HepG2 (cell line): ENCODE data around the gene ITGB1. TPM values are rescaled to one million over a fixed set of nuclear protein-coding genes. Genes with fewer than 3 reads are reported as not detected.
A peak's percentile ranks its signal among the peaks of the same experiment; 100 is the strongest.

Experiments used
- ATAC-seq: fragments of 200-7000 bp; cut with Tn5 transposase; 3 replicates; pipeline ENCODE4 v1.9.1; 2020; ENCODE audit warnings: mild to moderate bottlenecking, moderate library complexity
- Bru-seq: library from RNA; stranded (reverse); fragments of 400-500 nt; gene quantifications from one replicate; lab custom pipeline; 2021; lab: Mats Ljungman, UMichigan
- BruChase-seq, 2 experiments: library from RNA; stranded (reverse); fragments of 400-500 nt; gene quantifications; one replicate each; lab custom pipeline; 2021; lab: Mats Ljungman, UMichigan
- BruUV-seq: library from RNA; stranded (reverse); fragments of 400-500 nt; replicated peaks from 2 replicates; lab custom pipeline; 2021; lab: Mats Ljungman, UMichigan
- CTCF ChIA-PET: fragments of 300-600 bp; formaldehyde crosslinking; extraction: SDS; loops from one replicate; lab custom pipeline; 2021; ENCODE audit warnings: low total read pairs, inconsistent platforms, low intra/inter-chr PET ratio; lab: Yijun Ruan, JAX
- POLR2A ChIA-PET: fragments of 350-600 bp; sonication (Branson Sonifier 250); formaldehyde crosslinking; loops from one replicate; lab custom pipeline; 2020; ENCODE audit warnings: antibody characterized with exemption, inconsistent platforms; lab: Yijun Ruan, JAX
- DNase-seq: peaks from one replicate; pipeline ENCODE4 v3.0.0-alpha.2; 2015; ENCODE audit warnings: low spot score
- FAIRE-seq: peaks from 3 replicates; lab custom pipeline; 2011; peaks lifted over from hg19 to GRCh38; lab: Jason Lieb, UNC
- H2AFZ ChIP-seq: one replicate; pipeline ENCODE4 v1.6.1; 2011; ENCODE audit warnings: low read length, inconsistent platforms
- H3K27ac ChIP-seq: fragments of 300-600 bp; 3 replicates; pipeline ENCODE4 v1.8.0; 2011; ENCODE audit warnings: mixed run types, mild to moderate bottlenecking, mixed read lengths, low read length, inconsistent platforms; ENCODE audit not compliant: insufficient read depth; ENCODE audit errors: extremely low read length
- H3K27me3 ChIP-seq, 2 experiments: fragments of 200-600 bp in 1 of 2; 2 replicates in 1 of 2; 3 replicates in 1 of 2; pipeline versions ENCODE4 v1.6.0 to v1.8.0; 2011; ENCODE audit warnings: low read length in 2 of 2, mild to moderate bottlenecking in 2 of 2, moderate library complexity in 2 of 2, inconsistent platforms in 1 of 2; ENCODE audit not compliant: insufficient read depth in 2 of 2, control insufficient read depth in 1 of 2
- H3K36me3 ChIP-seq, 2 experiments: fragments of 200-600 bp in 1 of 2; replicated peaks in 1 of 2; 2 replicates in 1 of 2; 3 replicates in 1 of 2; pipeline versions ENCODE4 v1.5.1 to v1.8.0; 2011; ENCODE audit warnings: low read length in 2 of 2, inconsistent platforms in 1 of 2; ENCODE audit not compliant: insufficient read depth in 2 of 2, control insufficient read depth in 1 of 2
- H3K4me1 ChIP-seq: 2 replicates; pipeline ENCODE4 v1.5.1; 2012; ENCODE audit warnings: low read length, inconsistent platforms; ENCODE audit not compliant: insufficient read depth
- H3K4me2 ChIP-seq: 2 replicates; pipeline ENCODE4 v1.6.0; 2011; ENCODE audit warnings: low read depth, low read length, inconsistent platforms
- H3K4me3 ChIP-seq, 3 experiments: fragments of 200-600 bp in 1 of 3; sonication (generic), shearing (Covaris generic) in 1 of 3; replicated peaks in 1 of 3; 2 replicates each; pipeline ENCODE4 v1.5.1; 2011 to 2016; ENCODE audit warnings: low read length in 3 of 3, inconsistent platforms in 2 of 3, low read depth in 2 of 3, mild to moderate bottlenecking in 2 of 3, control low read depth in 1 of 3, mixed read lengths in 1 of 3; ENCODE audit not compliant: insufficient read depth in 1 of 3
- H3K79me2 ChIP-seq: one replicate; pipeline ENCODE4 v1.6.1; 2011; ENCODE audit warnings: low read length, inconsistent platforms; ENCODE audit not compliant: insufficient read depth
- H3K9ac ChIP-seq: 2 replicates; pipeline ENCODE4 v1.6.0; 2011; ENCODE audit warnings: mild to moderate bottlenecking, low read depth, low read length, inconsistent platforms; ENCODE audit not compliant: insufficient read depth
- H3K9me3 ChIP-seq: 2 replicates; pipeline ENCODE4 v1.5.1; 2012; ENCODE audit warnings: mild to moderate bottlenecking, low read length
- H4K20me1 ChIP-seq: 2 replicates; pipeline ENCODE4 v1.6.0; 2011; ENCODE audit warnings: inconsistent platforms, mild to moderate bottlenecking, low read length, moderate library complexity; ENCODE audit not compliant: insufficient read depth
- ATRX ChIP-seq: sonication (generic); formaldehyde crosslinking; IDR thresholded peaks from 2 replicates; pipeline ENCODE4 v1.4.0; 2020; ENCODE audit warnings: missing genetic modification reagents, borderline replicate concordance
- HES4 ChIP-seq: sonication (generic); formaldehyde crosslinking; IDR thresholded peaks from 2 replicates; pipeline ENCODE4 v1.9.0; 2021; ENCODE audit warnings: mild to moderate bottlenecking, missing genetic modification reagents, borderline replicate concordance
- MAFG ChIP-seq: sonication (generic); formaldehyde crosslinking; IDR thresholded peaks from 2 replicates; pipeline ENCODE4 v1.5.1; 2020; ENCODE audit warnings: mild to moderate bottlenecking, missing genetic modification reagents
- PHF5A ChIP-seq: IDR thresholded peaks from one replicate; pipeline ENCODE4 v1.6.1; 2018; ENCODE audit warnings: low read depth, missing genetic modification reagents; ENCODE audit not compliant: unreplicated experiment
- RFX5 ChIP-seq: IDR thresholded peaks from 2 replicates; pipeline ENCODE4 v1.6.1; 2011; ENCODE audit warnings: low read depth, low read length, improper control_type of control experiment
- ZBTB37 ChIP-seq: sonication (generic); formaldehyde crosslinking; IDR thresholded peaks from 2 replicates; pipeline ENCODE4 v1.4.0; 2020; ENCODE audit warnings: mild to moderate bottlenecking, missing genetic modification reagents
- ZBTB8A ChIP-seq: sonication (generic); formaldehyde crosslinking; IDR thresholded peaks from 2 replicates; pipeline ENCODE4 v1.4.0; 2020; ENCODE audit warnings: mild to moderate bottlenecking, low read depth, missing genetic modification reagents, borderline replicate concordance
- ZFP36L2 ChIP-seq: sonication (generic); formaldehyde crosslinking; IDR thresholded peaks from 2 replicates; pipeline ENCODE4 v1.4.0; 2020; ENCODE audit warnings: missing genetic modification reagents
- ZFP62 ChIP-seq: sonication (generic); formaldehyde crosslinking; IDR thresholded peaks from 2 replicates; pipeline ENCODE4 v1.4.0; 2020; ENCODE audit warnings: missing genetic modification reagents
- ZFP82 ChIP-seq: sonication (generic); formaldehyde crosslinking; IDR thresholded peaks from 2 replicates; pipeline ENCODE4 v1.5.1; 2020; ENCODE audit warnings: mild to moderate bottlenecking, missing genetic modification reagents, borderline replicate concordance
- ZNF207 ChIP-seq: fragments of 450-650 bp; IDR thresholded peaks from 2 replicates; pipeline ENCODE4 v1.6.1; 2016; ENCODE audit warnings: antibody characterized with exemption, borderline replicate concordance
- ZNF432 ChIP-seq: sonication (generic); formaldehyde crosslinking; IDR thresholded peaks from 2 replicates; pipeline ENCODE4 v1.5.0; 2020; ENCODE audit warnings: missing genetic modification reagents, mild to moderate bottlenecking, borderline replicate concordance
- ZNF761 ChIP-seq: sonication (generic); formaldehyde crosslinking; conservative IDR thresholded peaks from 2 replicates; pipeline ENCODE4 v1.4.0; 2020; ENCODE audit warnings: mild to moderate bottlenecking, missing genetic modification reagents
- WGBS: methylation state at CpG from one replicate; pipeline ENCODE4 v1.1.6; 2017; ENCODE audit warnings: low lambda C conversion rate; 5-methylcytosine and 5-hydroxymethylcytosine counted together
- in situ Hi-C: cut with HindIII; loops from 2 replicates; pipeline ENCODE4 v1.10.0; 2017; ENCODE audit warnings: low pct_unique_long_range_greater_than_20kb; ENCODE audit not compliant: extremely low pct_ligation_motif_present
- intact Hi-C: fragments of 100-400 bp; cut with micrococcal nuclease; formaldehyde crosslinking; loops from one replicate; pipeline ENCODE4 v1.10.0; 2022; ENCODE audit not compliant: unreplicated experiment
- long read RNA-seq, 2 experiments: library from RNA in 1 of 2; library from polyadenylated mRNA in 1 of 2; stranded (forward) in 1 of 2; unstranded in 1 of 2; transcript quantifications; one replicate each; pipeline ENCODE4 v2.0.0, GENCODE V29; 2019 to 2022
- polyA minus RNA-seq, 3 experiments: library from RNA; depleted of rRNA, polyadenylated mRNA; stranded (reverse); fragments of >200 nt; gene quantifications; 2 replicates each; pipeline ENCODE4 v1.2.3, GENCODE V29; 2011; ENCODE audit warnings: low replicate concordance in 1 of 3
- polyA plus RNA-seq, 8 experiments: library from polyadenylated mRNA; depleted of rRNA in 3 of 8; stranded (reverse) in 7 of 8; unstranded in 1 of 8; fragments of >200 nt; fragmentation: Illumina TruSeq in 4 of 8; extraction: Trizol in 4 of 8; gene quantifications; 2 replicates each; pipeline versions ENCODE4 v1.2.1 to v1.2.3, GENCODE V29; 2011 to 2016; ENCODE audit warnings: low read depth in 4 of 8, missing spikeins in 1 of 8, mixed read lengths in 1 of 8; ENCODE audit not compliant: insufficient read depth in 1 of 8
- total RNA-seq, 5 experiments: library from RNA; depleted of rRNA; stranded (reverse); fragments of >200 nt; fragmentation: Illumina TruSeq; extraction: Trizol; gene quantifications; 2 replicates each; pipeline ENCODE4 v1.2.3, GENCODE V29; 2016; ENCODE audit warnings: low read depth in 1 of 5
- TF ChIP-seq, protein P1 (sequence below): sonication (generic); formaldehyde crosslinking; IDR thresholded peaks from 2 replicates; pipeline ENCODE4 v1.4.0; 2020; ENCODE audit warnings: missing genetic modification reagents, low read depth, mild to moderate bottlenecking, borderline replicate concordance

Gene ITGB1
- 123 and 190 TPM in 2 replicates for total RNA-seq (2016; rRNA removed; fragmentation: Illumina TruSeq; extraction: Trizol)
- total RNA-seq (2016; cell fraction: cytosol; rRNA removed; fragmentation: Illumina TruSeq; extraction: Trizol; ENCODE audit: low read depth), result 12.8 and 13.0 TPM in 2 replicates
- 125 and 196 TPM in 2 replicates for total RNA-seq (2016; cell fraction: insoluble cytoplasmic fraction; rRNA removed; fragmentation: Illumina TruSeq; extraction: Trizol)
- 42.7 and 46.7 TPM in 2 replicates for total RNA-seq (2016; cell fraction: membrane; rRNA removed; fragmentation: Illumina TruSeq; extraction: Trizol)
- total RNA-seq (2016; cell fraction: nucleus; rRNA removed; fragmentation: Illumina TruSeq; extraction: Trizol), result 196 and 214 TPM in 2 replicates
- polyA plus RNA-seq (2011; rRNA removed), result 182 and 204 TPM in 2 replicates
- polyA plus RNA-seq (2011; cell fraction: cytosol; rRNA removed), result 96.4 and 188 TPM in 2 replicates
- polyA plus RNA-seq (2011; cell fraction: nucleus; rRNA removed), result 38.6 and 61.3 TPM in 2 replicates
- polyA plus RNA-seq (2012), result 233 and 276 TPM in 2 replicates
- polyA plus RNA-seq (2016; cell fraction: cytosol; fragmentation: Illumina TruSeq; extraction: Trizol; ENCODE audit: low read depth), result 7.7 and 7.8 TPM in 2 replicates
- 97.9 and 104 TPM in 2 replicates for polyA plus RNA-seq (2016; cell fraction: insoluble cytoplasmic fraction; fragmentation: Illumina TruSeq; extraction: Trizol; ENCODE audit: low read depth)
- 21.6 and 25.4 TPM in 2 replicates for polyA plus RNA-seq (2016; cell fraction: membrane; fragmentation: Illumina TruSeq; extraction: Trizol; ENCODE audit: low read depth)
- 187 and 204 TPM in 2 replicates for polyA plus RNA-seq (2016; cell fraction: nucleus; fragmentation: Illumina TruSeq; extraction: Trizol; ENCODE audit: insufficient read depth, low read depth)
- 148 and 185 TPM in 2 replicates for polyA minus RNA-seq (2011; rRNA and poly(A)+ RNA removed; ENCODE audit: low replicate concordance)
- polyA minus RNA-seq (2011; cell fraction: cytosol; rRNA and poly(A)+ RNA removed), result 165 and 204 TPM in 2 replicates
- 170 and 220 TPM in 2 replicates for polyA minus RNA-seq (2011; cell fraction: nucleus; rRNA and poly(A)+ RNA removed)
- percentile 97 among the genes with signal in this experiment for Bru-seq, nascent RNA
- BruChase-seq, experiment 1, labeled RNA remaining after a 6-hour chase, result percentile 96 among the genes with signal in this experiment
- percentile 95 among the genes with signal in this experiment for BruChase-seq, experiment 2, labeled RNA remaining after a 2-hour chase
- long read RNA-seq, experiment 1, transcript ITGB1-201 (16 exons, 3,640 nt), result major isoform, 72 of 152 reads
- long read RNA-seq, experiment 1, partial matches to known transcripts, result 68 of 152 reads
- long read RNA-seq, experiment 1, other reads (novel, unspliced or antisense), result 9 of 152 reads
- long read RNA-seq, experiment 2, transcript ITGB1-201 (16 exons, 3,640 nt), result major isoform, 81 of 325 reads
- long read RNA-seq, experiment 2, partial matches to known transcripts, result 100 of 325 reads
- long read RNA-seq, experiment 2, other reads (novel, unspliced or antisense), result 143 of 325 reads

DNA sequence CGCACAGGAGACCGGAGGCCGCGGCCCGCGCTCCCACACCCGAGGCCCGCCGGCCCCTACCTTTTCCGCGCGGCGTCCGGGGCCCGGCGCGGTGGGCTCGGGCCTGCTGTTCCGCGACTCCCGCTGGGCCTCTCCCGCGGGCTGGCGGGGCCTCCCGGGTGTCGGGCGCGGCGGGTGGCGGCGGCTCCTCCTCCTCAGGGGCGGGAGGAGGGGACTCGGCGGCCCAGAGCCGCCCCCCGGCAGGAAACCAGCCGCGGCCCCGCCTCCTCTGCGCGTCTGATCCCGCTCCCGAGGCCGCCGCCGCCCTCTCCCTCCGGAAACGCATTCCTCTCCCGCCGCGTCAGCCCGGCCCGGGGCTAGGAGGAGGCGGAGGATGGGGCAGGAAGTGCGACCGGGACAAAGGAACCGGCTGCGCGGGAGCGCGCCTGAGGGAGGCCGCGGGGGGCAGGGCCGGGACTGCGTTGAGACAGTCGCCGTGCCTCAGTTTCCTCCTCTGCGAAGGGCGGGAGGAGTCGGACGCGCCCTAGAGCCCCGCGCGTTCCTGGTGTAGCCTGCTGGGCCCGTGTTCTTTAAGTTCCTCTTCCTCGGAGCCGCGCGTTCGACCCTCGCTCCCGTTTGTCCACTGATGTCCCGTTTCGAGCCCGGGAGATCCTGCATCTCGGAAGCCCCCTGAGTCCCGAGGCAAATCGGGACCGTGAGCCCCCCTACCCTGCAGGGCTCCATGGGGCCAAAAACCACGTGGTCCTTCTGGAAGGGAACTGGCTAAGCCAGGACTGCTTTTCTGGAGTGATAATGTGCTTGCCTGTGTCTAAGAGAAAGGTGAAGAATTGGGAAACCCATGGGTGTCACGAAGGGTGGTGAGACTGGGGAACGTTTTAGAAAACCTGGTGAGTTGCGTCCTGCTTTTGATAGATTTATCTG is at the start of gene ITGB1:
ITGB1 (minus strand) TSS at position 146 of the 921 bp plus-strand sequence. CDS start 22,672 bp downstream, outside the sequence.
- no peak for FAIRE-seq
- no peak for TF ChIP-seq ZFP62
- no peak for TF ChIP-seq ZNF761 (CRISPR knock-in tag)
- TF ChIP-seq MAFG (CRISPR knock-in tag), result no peak
- no peak for TF ChIP-seq PHF5A (CRISPR knock-in tag)
- TF ChIP-seq ATRX (CRISPR knock-in tag), result no peak
- TF ChIP-seq ZFP36L2 (CRISPR knock-in tag), result 0 out of 2 replicates have a peak, but pooled peaks have one; percentile 80
- TF ChIP-seq ZBTB37 (CRISPR knock-in tag), result no peak
- TF ChIP-seq, protein P1, sequence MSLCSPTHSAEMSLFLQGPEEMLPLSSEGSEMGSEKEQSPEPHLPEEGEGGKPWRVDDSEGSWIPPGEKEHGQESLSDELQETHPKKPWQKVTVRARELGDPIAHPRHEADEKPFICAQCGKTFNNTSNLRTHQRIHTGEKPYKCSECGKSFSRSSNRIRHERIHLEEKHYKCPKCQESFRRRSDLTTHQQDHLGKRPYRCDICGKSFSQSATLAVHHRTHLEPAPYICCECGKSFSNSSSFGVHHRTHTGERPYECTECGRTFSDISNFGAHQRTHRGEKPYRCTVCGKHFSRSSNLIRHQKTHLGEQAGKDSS (CRISPR knock-in tag), result peak; percentile 79
- TF ChIP-seq ZFP82 (CRISPR knock-in tag), result no peak
- no peak for TF ChIP-seq RFX5
- no peak for TF ChIP-seq ZBTB8A (CRISPR knock-in tag)
- TF ChIP-seq ZNF207, result no peak
- TF ChIP-seq ZNF432, result no peak
- no peak for TF ChIP-seq HES4 (CRISPR knock-in tag)

More for the DNA sequence above, at the start of gene ITGB1:
- Histone ChIP-seq H3K36me3 (peaks cover under 1 to 2% of the 10 kb centered on the region in 2 experiments; a peak in 1 of 5 replicates), H3K27me3 (no peaks in the 10 kb centered on the region; a peak in 1 of 5 replicates), H3K4me1 (peaks cover 56% of the 10 kb centered on the region), H3K79me2 (peaks cover 63% of the 10 kb centered on the region), H3K27ac (peak within 1 kb of the TSS; percentile 96), H3K9ac (peak within 1 kb of the TSS; percentile 99), H3K9me3 (no peaks in the 10 kb centered on the region), H4K20me1 (peaks cover 33% of the 10 kb centered on the region), H3K4me2 (peak within 1 kb of the TSS; percentile 87), H3K4me3 (peak within 1 kb of the TSS; percentile 91 to 95 (median 95)), H2AFZ (no peak within 1 kb of the TSS)
- ATAC-seq (peak; percentile 93), DNase-seq (peak; percentile 86)
- POLR2A ChIA-PET, result interaction anchor here (1.4 to 4.3 kb wide), 6 partner anchors 13 to 26 kb away, joined by 7 to 38 read pairs (median 12); no protein-coding TSS in a partner anchor
- in situ Hi-C loops (loop anchor here (5.0 kb wide), 1 partner anchor 49 kb away; no protein-coding TSS in a partner anchor), intact Hi-C loops (loop anchor here (1.0 to 10.0 kb wide), 3 partner anchors 22 to 54 kb away; no protein-coding TSS in a partner anchor)
- BruUV-seq, result no TSS peak
- 1% methylated on average over 16 of the region's 94 CpGs for WGBS
- CTCF ChIA-PET, result no interaction called here
